ENCODE measurements around the gene TC2N.

The TC2N gene

DNA sequence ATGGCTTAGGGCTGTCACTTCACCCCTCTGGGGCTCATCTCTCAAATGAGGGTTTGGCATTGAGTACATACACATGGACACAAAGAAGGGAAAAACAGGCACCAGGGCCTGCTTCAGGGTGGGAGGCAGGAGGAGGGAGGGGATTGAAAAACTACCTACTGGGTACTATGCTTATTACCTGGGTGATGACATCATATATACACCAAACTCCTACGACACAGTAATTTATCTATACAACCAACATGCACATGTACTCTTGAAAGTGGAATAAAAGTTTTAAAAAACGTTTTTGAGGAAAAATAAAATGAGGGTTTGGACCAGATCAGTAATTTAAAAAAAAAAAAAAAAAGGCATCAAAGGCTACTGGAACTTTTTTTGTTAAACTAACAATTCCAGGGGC, 3.6 kb upstream of the TC2N start:
- TF ChIP-seq, protein P1, sequence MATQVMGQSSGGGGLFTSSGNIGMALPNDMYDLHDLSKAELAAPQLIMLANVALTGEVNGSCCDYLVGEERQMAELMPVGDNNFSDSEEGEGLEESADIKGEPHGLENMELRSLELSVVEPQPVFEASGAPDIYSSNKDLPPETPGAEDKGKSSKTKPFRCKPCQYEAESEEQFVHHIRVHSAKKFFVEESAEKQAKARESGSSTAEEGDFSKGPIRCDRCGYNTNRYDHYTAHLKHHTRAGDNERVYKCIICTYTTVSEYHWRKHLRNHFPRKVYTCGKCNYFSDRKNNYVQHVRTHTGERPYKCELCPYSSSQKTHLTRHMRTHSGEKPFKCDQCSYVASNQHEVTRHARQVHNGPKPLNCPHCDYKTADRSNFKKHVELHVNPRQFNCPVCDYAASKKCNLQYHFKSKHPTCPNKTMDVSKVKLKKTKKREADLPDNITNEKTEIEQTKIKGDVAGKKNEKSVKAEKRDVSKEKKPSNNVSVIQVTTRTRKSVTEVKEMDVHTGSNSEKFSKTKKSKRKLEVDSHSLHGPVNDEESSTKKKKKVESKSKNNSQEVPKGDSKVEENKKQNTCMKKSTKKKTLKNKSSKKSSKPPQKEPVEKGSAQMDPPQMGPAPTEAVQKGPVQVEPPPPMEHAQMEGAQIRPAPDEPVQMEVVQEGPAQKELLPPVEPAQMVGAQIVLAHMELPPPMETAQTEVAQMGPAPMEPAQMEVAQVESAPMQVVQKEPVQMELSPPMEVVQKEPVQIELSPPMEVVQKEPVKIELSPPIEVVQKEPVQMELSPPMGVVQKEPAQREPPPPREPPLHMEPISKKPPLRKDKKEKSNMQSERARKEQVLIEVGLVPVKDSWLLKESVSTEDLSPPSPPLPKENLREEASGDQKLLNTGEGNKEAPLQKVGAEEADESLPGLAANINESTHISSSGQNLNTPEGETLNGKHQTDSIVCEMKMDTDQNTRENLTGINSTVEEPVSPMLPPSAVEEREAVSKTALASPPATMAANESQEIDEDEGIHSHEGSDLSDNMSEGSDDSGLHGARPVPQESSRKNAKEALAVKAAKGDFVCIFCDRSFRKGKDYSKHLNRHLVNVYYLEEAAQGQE (IDR thresholded peaks at IDR 0.05; ENCODE audit: insufficient read depth in 1 of 2, low read depth in 2 of 2, low read length in 2 of 2), result no peak
- TF ChIP-seq TAF1 (IDR thresholded peaks at IDR 0.05; ENCODE audit: borderline replicate concordance, insufficient read depth, low read length) (no peak), SIN3A (IDR thresholded peaks at IDR 0.05; ENCODE audit: borderline replicate concordance, insufficient read depth, low read length) (no peak), FOXP2 (optimal IDR thresholded peaks at IDR 0.05; ENCODE audit: borderline replicate concordance, extremely low read depth, extremely low read length, insufficient read depth) (no peak), POLR2AphosphoS5 (IDR thresholded peaks at IDR 0.05; ENCODE audit: low read depth, low read length) (no peak)

DNA sequence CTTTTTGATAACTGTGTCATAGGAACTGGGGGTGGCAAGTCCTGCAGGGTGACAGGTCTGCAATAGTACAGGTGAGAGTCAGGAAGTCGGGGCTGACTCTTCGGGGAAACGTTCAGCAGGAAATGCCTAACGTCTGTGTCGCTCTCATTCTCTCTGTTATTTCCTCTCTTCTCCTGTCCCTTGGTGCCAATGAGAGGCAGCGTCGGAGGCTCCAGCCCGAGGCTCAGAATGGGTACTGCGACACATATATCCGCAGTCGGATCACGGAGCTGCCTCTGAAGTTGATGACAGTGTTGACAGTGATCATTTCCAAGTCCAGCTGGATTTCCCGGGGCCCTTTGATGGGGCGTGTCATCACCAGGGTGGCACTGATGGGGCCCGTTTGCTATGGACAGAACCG, 2.7 kb upstream of the TC2N start:
- no peak for TF ChIP-seq TAF1 (IDR thresholded peaks at IDR 0.05; ENCODE audit: borderline replicate concordance, insufficient read depth, low read length)
- no peak for TF ChIP-seq SIN3A (IDR thresholded peaks at IDR 0.05; ENCODE audit: borderline replicate concordance, insufficient read depth, low read length)
- no peak for TF ChIP-seq FOXP2 (optimal IDR thresholded peaks at IDR 0.05; ENCODE audit: borderline replicate concordance, extremely low read depth, extremely low read length, insufficient read depth)
- TF ChIP-seq POLR2AphosphoS5 (IDR thresholded peaks at IDR 0.05; ENCODE audit: low read depth, low read length), result no peak
- TF ChIP-seq, protein P1 (IDR thresholded peaks at IDR 0.05; ENCODE audit: insufficient read depth in 1 of 2, low read depth in 2 of 2, low read length in 2 of 2), result no peak

DNA sequence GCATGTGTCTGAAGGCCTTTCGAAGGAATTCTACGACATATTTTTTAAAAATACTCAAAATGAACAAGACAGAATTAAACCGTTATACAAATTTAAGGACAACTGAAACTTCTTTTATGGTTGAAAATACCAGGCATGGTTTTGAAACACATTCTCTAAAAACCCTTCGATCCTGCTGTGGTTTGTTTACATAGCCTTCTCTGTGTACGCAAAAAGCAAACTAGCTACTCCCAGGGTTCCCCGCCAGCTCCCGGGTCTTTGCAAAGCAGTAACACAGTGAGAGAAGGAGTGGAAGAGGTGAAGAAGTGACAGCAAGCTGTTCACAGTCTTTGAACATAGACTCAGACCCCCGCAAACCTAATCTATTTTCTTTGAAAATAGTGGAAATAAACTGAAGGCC, 2.2 kb upstream of the TC2N start:
- no peak for TF ChIP-seq TAF1 (IDR thresholded peaks at IDR 0.05; ENCODE audit: borderline replicate concordance, insufficient read depth, low read length)
- no peak for TF ChIP-seq POLR2AphosphoS5 (IDR thresholded peaks at IDR 0.05; ENCODE audit: low read depth, low read length)
- no peak for TF ChIP-seq SIN3A (IDR thresholded peaks at IDR 0.05; ENCODE audit: borderline replicate concordance, insufficient read depth, low read length)
- TF ChIP-seq, protein P1 (IDR thresholded peaks at IDR 0.05; ENCODE audit: insufficient read depth in 1 of 2, low read depth in 2 of 2, low read length in 2 of 2), result no peak
- TF ChIP-seq FOXP2 (optimal IDR thresholded peaks at IDR 0.05; ENCODE audit: borderline replicate concordance, extremely low read depth, extremely low read length, insufficient read depth), result no peak

DNA sequence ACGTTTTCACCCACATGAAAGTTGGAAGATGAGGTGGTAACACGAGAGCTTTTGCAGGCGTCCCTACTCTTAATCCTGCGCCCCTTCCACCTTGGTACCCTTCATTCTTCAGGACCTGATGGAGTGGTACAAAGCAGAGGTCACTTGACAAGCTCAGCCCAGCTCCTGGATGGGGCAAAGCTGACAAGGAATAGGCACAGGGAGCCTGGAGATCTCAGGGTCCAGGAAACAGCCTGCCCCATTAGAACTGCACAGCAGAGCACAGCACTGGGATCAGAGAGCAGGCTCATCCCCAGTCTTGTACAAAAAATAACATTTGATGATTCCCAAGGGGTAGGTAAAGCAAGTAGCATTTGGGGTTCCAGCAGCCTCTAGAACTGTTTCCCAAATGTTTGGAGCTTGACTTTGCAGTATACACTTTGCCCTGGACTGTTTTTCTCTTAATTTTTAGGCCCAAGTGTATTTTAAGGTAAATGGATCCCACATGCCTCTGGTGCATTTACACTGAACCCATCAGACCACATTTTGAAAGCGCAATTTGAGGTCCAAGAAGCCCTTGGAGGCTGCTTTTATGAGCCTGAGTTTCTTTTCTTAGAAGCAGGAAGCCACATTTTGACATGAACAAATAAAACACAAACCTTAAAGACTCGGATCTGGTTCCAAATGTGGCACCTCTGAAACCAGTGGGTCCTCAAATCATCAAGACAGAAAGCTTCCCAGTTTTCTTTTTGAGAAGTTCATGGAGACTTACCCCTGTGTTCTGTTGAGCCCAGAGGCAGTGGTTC, 633 bp downstream of the TC2N start:
- TF ChIP-seq TAF1 (IDR thresholded peaks at IDR 0.05; ENCODE audit: borderline replicate concordance, insufficient read depth, low read length) (no peak), SIN3A (IDR thresholded peaks at IDR 0.05; ENCODE audit: borderline replicate concordance, insufficient read depth, low read length) (no peak), POLR2AphosphoS5 (IDR thresholded peaks at IDR 0.05; ENCODE audit: low read depth, low read length) (no peak), FOXP2 (optimal IDR thresholded peaks at IDR 0.05; ENCODE audit: borderline replicate concordance, extremely low read depth, extremely low read length, insufficient read depth) (no peak)
- TF ChIP-seq, protein P1 (IDR thresholded peaks at IDR 0.05; ENCODE audit: insufficient read depth in 1 of 2, low read depth in 2 of 2, low read length in 2 of 2), result no peak

Measured in PFSK-1 (cell line).